Stimulated activated CD8-positive, alpha-beta memory T cell treated with anti-CD3 and anti-CD28 coated beads, Interleukin-4, amount 100 ng/mL, for 4 hours (primary cell): ENCODE measurements around the gene SUN2.

Source experiments
- DNase-seq, 2 donors: peaks; one replicate each; pipeline ENCODE4 v3.0.0-alpha.2; 2020; ENCODE audit warnings: low read depth in 2 of 2, low spot score in 1 of 2

Gene SUN2

GRCh38 chr22:38717244-38717643, 38.6 kb downstream of the SUN2 start:
- DNase-seq = no peak

GRCh38 chr22:38716826-38717225, 39.0 kb downstream of the SUN2 start:
- no peak for DNase-seq

GRCh38 chr22:38716271-38716670, 39.5 kb downstream of the SUN2 start:
- no peak for DNase-seq

GRCh38 chr22:38715852-38716251, 39.9 kb downstream of the SUN2 start:
- DNase-seq = no peak

GRCh38 chr22:38715176-38715764, 40.5 kb downstream of the SUN2 start:
- no peak for DNase-seq

GRCh38 chr22:38713921-38714320, 41.9 kb downstream of the SUN2 start:
- DNase-seq = no peak

GRCh38 chr22:38712486-38713207, 43.2 kb downstream of the SUN2 start:
- DNase-seq = no peak

GRCh38 chr22:38710866-38711265, 44.9 kb downstream of the SUN2 start:
- no peak for DNase-seq

GRCh38 chr22:38710351-38710750, 45.4 kb downstream of the SUN2 start:
- no peak for DNase-seq

- no peak for DNase-seq
Measured at GRCh38 chr22:38709306-38709705, 46.5 kb downstream of the SUN2 start.

GRCh38 chr22:38707984-38708383, 47.8 kb downstream of the SUN2 start:
- DNase-seq = no peak

GRCh38 chr22:38707346-38707745, 48.5 kb downstream of the SUN2 start:
- no peak for DNase-seq

- no peak for DNase-seq
Measured at GRCh38 chr22:38706901-38707195, 49.0 kb downstream of the SUN2 start.

GRCh38 chr22:38706101-38706900, 49.5 kb downstream of the SUN2 start:
- DNase-seq = peak in 1 of 2 donors; percentile 23

GRCh38 chr22:38705235-38706100, 50.3 kb downstream of the SUN2 start, which contains the start of gene GTPBP1:
Gene GTPBP1, plus strand, starts transcription at chr22:38705944. Its CDS starts 12 bp downstream, at chr22:38705956.
- DNase-seq = peak; percentile 90 to 92

GRCh38 chr22:38704654-38705234, 51.1 kb downstream of the SUN2 start:
- no peak for DNase-seq

- DNase-seq = peak; percentile 94 to 96
Measured at GRCh38 chr22:38700789-38701628, 54.8 kb downstream of the SUN2 start, which contains the start of gene JOSD1. Gene JOSD1, minus strand, starts transcription at chr22:38700943. Its CDS starts 956 bp downstream, at chr22:38699987.

- DNase-seq = no peak
Measured at GRCh38 chr22:38700270-38700788, 55.5 kb downstream of the SUN2 start.

GRCh38 chr22:38699784-38700183, 56.0 kb downstream of the SUN2 start:
- no peak for DNase-seq

- no peak for DNase-seq
Measured at GRCh38 chr22:38699143-38699542, 56.7 kb downstream of the SUN2 start.
